Parathyroid adenoma (tissue), 2 donors: ENCODE measurements around the gene PTPRM.

Experiments used
- H2AFZ ChIP-seq: fragments of 300-600 bp; sonication (generic); one replicate; pipeline ENCODE4 v1.7.0; 2017; ENCODE audit warnings: antibody characterized with exemption, mild to moderate bottlenecking
- H3K27ac ChIP-seq: fragments of 300-600 bp; sonication (generic); one replicate; pipeline ENCODE4 v1.7.0; 2017
- H3K27me3 ChIP-seq: fragments of 300-600 bp; sonication (generic); one replicate; pipeline ENCODE4 v1.7.0; 2017; ENCODE audit warnings: low read length; ENCODE audit not compliant: control insufficient read depth, insufficient read depth
- H3K36me3 ChIP-seq: fragments of 300-600 bp; sonication (generic); one replicate; pipeline ENCODE4 v1.7.0; 2017; ENCODE audit warnings: low read length; ENCODE audit not compliant: control insufficient read depth, insufficient read depth
- H3K4me1 ChIP-seq: fragments of 300-600 bp; sonication (generic); one replicate; pipeline ENCODE4 v1.7.0; 2017; ENCODE audit warnings: control low read depth
- H3K4me2 ChIP-seq: fragments of 300-600 bp; sonication (generic); one replicate; pipeline ENCODE4 v1.7.0; 2017; ENCODE audit warnings: low read length
- H3K4me3 ChIP-seq: fragments of 300-600 bp; sonication (generic); one replicate; pipeline ENCODE4 v1.7.0; 2017; ENCODE audit warnings: low read depth, low read length
- H3K79me2 ChIP-seq: fragments of 300-600 bp; sonication (generic); one replicate; pipeline ENCODE4 v1.7.0; 2017; ENCODE audit warnings: control low read depth
- H3K9ac ChIP-seq: fragments of 300-600 bp; sonication (generic); one replicate; pipeline ENCODE4 v1.7.0; 2017; ENCODE audit warnings: mild to moderate bottlenecking
- H3K9me3 ChIP-seq: fragments of 300-600 bp; sonication (generic); one replicate; pipeline ENCODE4 v1.7.0; 2017; ENCODE audit warnings: low read length; ENCODE audit not compliant: control insufficient read depth
- TF ChIP-seq, protein P1 (sequence below): fragments of 300-600 bp; sonication (generic); IDR thresholded peaks from one replicate; pipeline ENCODE4 v1.7.0; 2017; ENCODE audit warnings: antibody characterized with exemption, mild to moderate bottlenecking
- donor health status: primary hyperparathyroidism.

The PTPRM gene

DNA sequence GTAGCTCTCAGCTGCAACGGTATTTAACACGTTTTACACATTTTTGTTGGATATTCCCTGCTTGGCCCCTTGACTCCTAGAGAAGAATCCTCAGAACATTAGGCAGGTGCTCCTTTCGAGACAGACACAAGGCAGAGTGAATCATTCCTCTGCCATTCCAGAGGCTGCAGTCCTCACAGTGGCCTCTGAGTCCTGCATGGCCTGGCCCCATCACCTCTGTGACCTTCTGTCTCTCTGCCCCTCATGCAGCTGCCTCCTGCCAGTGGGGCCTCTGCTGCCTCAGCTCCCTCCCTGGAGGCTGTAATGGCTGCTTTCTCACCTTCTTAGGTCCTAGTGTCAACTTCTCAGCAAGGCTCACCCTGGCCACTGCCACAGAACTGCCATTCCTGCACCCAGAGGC is 101.3 kb downstream of the PTPRM start:
- Histone ChIP-seq H3K9me3 (no peaks in the 10 kb centered on the region), H2AFZ (no peak overlapping the region), H3K4me2 (no peak overlapping the region), H3K4me1 (no peaks in the 10 kb centered on the region), H3K27ac (no peak overlapping the region), H3K79me2 (no peaks in the 10 kb centered on the region), H3K27me3 (no peaks in the 10 kb centered on the region), H3K4me3 (no peak overlapping the region), H3K36me3 (no peaks in the 10 kb centered on the region), H3K9ac (no peak overlapping the region)
- TF ChIP-seq, protein P1, sequence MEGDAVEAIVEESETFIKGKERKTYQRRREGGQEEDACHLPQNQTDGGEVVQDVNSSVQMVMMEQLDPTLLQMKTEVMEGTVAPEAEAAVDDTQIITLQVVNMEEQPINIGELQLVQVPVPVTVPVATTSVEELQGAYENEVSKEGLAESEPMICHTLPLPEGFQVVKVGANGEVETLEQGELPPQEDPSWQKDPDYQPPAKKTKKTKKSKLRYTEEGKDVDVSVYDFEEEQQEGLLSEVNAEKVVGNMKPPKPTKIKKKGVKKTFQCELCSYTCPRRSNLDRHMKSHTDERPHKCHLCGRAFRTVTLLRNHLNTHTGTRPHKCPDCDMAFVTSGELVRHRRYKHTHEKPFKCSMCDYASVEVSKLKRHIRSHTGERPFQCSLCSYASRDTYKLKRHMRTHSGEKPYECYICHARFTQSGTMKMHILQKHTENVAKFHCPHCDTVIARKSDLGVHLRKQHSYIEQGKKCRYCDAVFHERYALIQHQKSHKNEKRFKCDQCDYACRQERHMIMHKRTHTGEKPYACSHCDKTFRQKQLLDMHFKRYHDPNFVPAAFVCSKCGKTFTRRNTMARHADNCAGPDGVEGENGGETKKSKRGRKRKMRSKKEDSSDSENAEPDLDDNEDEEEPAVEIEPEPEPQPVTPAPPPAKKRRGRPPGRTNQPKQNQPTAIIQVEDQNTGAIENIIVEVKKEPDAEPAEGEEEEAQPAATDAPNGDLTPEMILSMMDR: no peak

DNA sequence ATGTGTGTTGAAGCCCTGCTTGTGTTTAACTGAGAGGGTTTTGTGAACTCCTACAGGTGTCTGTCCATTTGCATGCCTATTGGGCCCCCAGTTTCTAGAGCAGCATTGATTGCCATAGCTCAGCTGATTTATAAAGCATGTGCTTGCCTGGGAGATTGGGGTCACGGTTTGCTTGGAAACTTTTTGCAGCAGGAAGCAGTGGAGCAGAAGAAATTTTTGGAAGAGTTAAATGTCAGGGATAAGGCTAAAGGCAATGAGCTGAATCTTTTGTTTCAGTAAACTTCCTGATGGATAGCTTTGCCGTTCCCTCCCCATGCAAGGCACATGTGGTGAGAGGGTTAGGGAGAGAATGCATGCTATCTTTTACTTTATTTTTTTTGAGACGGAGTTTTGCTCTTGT is 102.2 kb downstream of the PTPRM start:
- H2AFZ ChIP-seq: no peak overlapping the region
- no peak overlapping the region for H3K4me3 ChIP-seq
- no peak overlapping the region for H3K9ac ChIP-seq
- TF ChIP-seq, protein P1: no peak
- H3K27ac ChIP-seq: no peak overlapping the region
- H3K79me2 ChIP-seq: no peaks in the 10 kb centered on the region
- no peak overlapping the region for H3K4me2 ChIP-seq
- H3K9me3 ChIP-seq: no peaks in the 10 kb centered on the region
- H3K27me3 ChIP-seq: no peaks in the 10 kb centered on the region
- no peaks in the 10 kb centered on the region for H3K4me1 ChIP-seq
- H3K36me3 ChIP-seq: no peaks in the 10 kb centered on the region

DNA sequence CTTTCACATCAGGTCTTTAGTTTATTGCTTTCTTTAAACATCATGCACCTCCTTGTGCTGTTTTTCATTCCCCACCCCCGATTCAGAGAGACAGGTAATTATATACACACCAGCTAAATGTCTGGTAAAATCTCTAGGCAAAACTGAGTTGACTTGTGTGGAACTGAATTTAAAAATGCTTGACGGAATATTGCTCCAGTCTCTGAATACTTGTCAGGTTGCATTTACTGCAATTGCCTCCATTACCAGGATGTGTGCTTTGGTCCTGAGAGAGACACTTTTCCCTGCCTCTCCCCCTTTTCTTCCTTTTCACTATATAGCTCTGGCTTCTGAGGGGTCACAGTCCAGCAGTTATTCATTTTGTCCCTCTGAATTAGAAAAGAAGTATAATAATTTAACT is 104.0 kb downstream of the PTPRM start:
- no peak overlapping the region for H3K4me3 ChIP-seq
- no peak overlapping the region for H3K4me2 ChIP-seq
- H3K27ac ChIP-seq: no peak overlapping the region
- H3K27me3 ChIP-seq: no peaks in the 10 kb centered on the region
- no peak overlapping the region for H3K9ac ChIP-seq
- no peak overlapping the region for H2AFZ ChIP-seq
- H3K9me3 ChIP-seq: no peaks in the 10 kb centered on the region
- TF ChIP-seq, protein P1: no peak
- no peaks in the 10 kb centered on the region for H3K36me3 ChIP-seq
- no peaks in the 10 kb centered on the region for H3K4me1 ChIP-seq
- H3K79me2 ChIP-seq: no peaks in the 10 kb centered on the region

- Histone ChIP-seq H3K4me2 (no peak overlapping the region), H3K27me3 (no peaks in the 10 kb centered on the region), H3K9me3 (no peaks in the 10 kb centered on the region), H3K4me3 (no peak overlapping the region), H3K79me2 (no peaks in the 10 kb centered on the region), H2AFZ (no peak overlapping the region), H3K4me1 (peaks cover 2% of the 10 kb centered on the region), H3K36me3 (no peaks in the 10 kb centered on the region), H3K9ac (no peak overlapping the region), H3K27ac (no peak overlapping the region)
- TF ChIP-seq, protein P1: no peak
These were observed 109.2 kb downstream of the PTPRM start for GRCh38 chr18:7676253-7676873.

DNA sequence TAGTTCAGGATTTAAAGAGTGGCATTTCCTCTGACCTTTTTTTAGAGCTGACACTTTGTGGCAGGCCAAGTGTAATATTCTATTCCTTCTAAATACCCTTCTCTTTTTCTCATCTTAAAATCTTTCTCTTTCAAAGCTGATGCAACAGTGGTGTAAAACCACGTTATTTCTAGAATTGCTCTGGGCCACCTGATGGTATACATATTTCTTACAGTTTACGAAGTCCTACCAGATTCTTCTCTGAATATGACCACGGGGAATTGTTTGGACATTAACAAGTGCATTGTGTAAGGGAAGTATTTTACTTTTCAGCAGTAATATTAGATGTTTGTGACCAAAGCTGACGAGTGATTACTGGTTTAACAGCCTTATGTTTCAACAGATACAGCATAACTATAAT is 109.9 kb downstream of the PTPRM start:
- H2AFZ ChIP-seq: no peak overlapping the region
- no peaks in the 10 kb centered on the region for H3K27me3 ChIP-seq
- no peak overlapping the region for H3K27ac ChIP-seq
- H3K9me3 ChIP-seq: no peaks in the 10 kb centered on the region
- TF ChIP-seq, protein P1: no peak
- no peak overlapping the region for H3K9ac ChIP-seq
- no peak overlapping the region for H3K4me3 ChIP-seq
- H3K36me3 ChIP-seq: no peaks in the 10 kb centered on the region
- no peaks in the 10 kb centered on the region for H3K79me2 ChIP-seq
- no peak overlapping the region for H3K4me2 ChIP-seq
- H3K4me1 ChIP-seq: peaks cover 7% of the 10 kb centered on the region
